Heart right ventricle (tissue), 16 donors: Measurements from ENCODE around the gene CIP2A. TPM values are rescaled to one million over a fixed set of nuclear protein-coding genes. Genes with fewer than 3 reads are reported as not detected.

Experiments used
- ATAC-seq, 8 donors: fragments of 200-7000 bp; cut with Tn5 transposase; one replicate each; pipeline ENCODE4 v1.9.1; 2020; ENCODE audit warnings: mild to moderate bottlenecking in 8 of 8, moderate library complexity in 8 of 8, moderate number of reproducible peaks in 1 of 8
- DNase-seq, 2 donors: peaks; one replicate each; pipeline ENCODE4 v3.0.0-alpha.2; 2020
- H3K27ac ChIP-seq, 10 donors: fragments of 200-600 bp; sonication (generic) in 2 of 10; one replicate each; pipeline versions ENCODE4 v1.5.0 to v1.8.0; 2020 to 2022; ENCODE audit warnings: mild to moderate bottlenecking in 3 of 10
- H3K27me3 ChIP-seq, 7 donors: fragments of 200-600 bp; one replicate each; pipeline ENCODE4 v1.8.0; 2021 to 2022; ENCODE audit warnings: mild to moderate bottlenecking in 2 of 7
- H3K36me3 ChIP-seq, 9 donors: fragments of 200-600 bp; sonication (generic) in 1 of 9; one replicate each; pipeline versions ENCODE4 v1.5.0 to v1.8.0; 2020 to 2022; ENCODE audit warnings: mild to moderate bottlenecking in 2 of 9
- H3K4me1 ChIP-seq, 9 donors: fragments of 200-600 bp; sonication (generic) in 1 of 9; one replicate each; pipeline versions ENCODE4 v1.5.0 to v1.8.0; 2020 to 2022; ENCODE audit warnings: mild to moderate bottlenecking in 4 of 9
- H3K4me3 ChIP-seq, 10 donors: fragments of 200-600 bp; sonication (generic) in 2 of 10; one replicate each; pipeline versions ENCODE4 v1.5.0 to v1.8.0; 2020 to 2022; ENCODE audit warnings: mild to moderate bottlenecking in 7 of 10, moderate library complexity in 2 of 10
- H3K9me3 ChIP-seq, 11 donors: fragments of 200-600 bp in 10 of 11; sonication (generic) in 2 of 11; one replicate each; pipeline versions ENCODE4 v1.5.0 to v1.8.0; 2013 to 2022; ENCODE audit warnings: mild to moderate bottlenecking in 2 of 11, control low read depth in 1 of 11, moderate library complexity in 1 of 11
- WGBS, 2 donors: extraction: QIAGEN DNeasy Blood & Tissue Kit; methylation state at CpG; one replicate each; pipeline ENCODE4 v1.1.7; 2013; ENCODE audit warnings: inconsistent platforms in 1 of 2; 5-methylcytosine and 5-hydroxymethylcytosine counted together
- intact Hi-C, 10 donors: fragments of 100-400 bp; cut with DNase I; formaldehyde crosslinking; loops; one replicate each; pipeline versions ENCODE4 v1.11.1 to v1.14.2; 2022
- polyA plus RNA-seq, 2 donors: library from polyadenylated mRNA; stranded (reverse); fragments of 200-250 nt; gene quantifications; one replicate each; pipeline ENCODE4 v1.2.3, GENCODE V29; 2013
- total RNA-seq, 10 donors: library from RNA; stranded (reverse); fragmentation: NEBNext Ultra II Directional in 3 of 10; extraction: Animal tissue kit (Norgen Biotek cat#: 25700) in 3 of 10; gene quantifications; one replicate each; pipeline versions ENCODE4 v1.2.1 to v1.2.4, GENCODE V29; 2021 to 2023
- TF ChIP-seq, protein P1 (sequence below), 9 donors: fragments of 200-600 bp; sonication (generic) in 2 of 9; IDR thresholded peaks; one replicate each; pipeline versions ENCODE4 v1.5.0 to v1.8.0; 2021 to 2022; ENCODE audit warnings: antibody characterized with exemption in 9 of 9, mild to moderate bottlenecking in 5 of 9, moderate library complexity in 1 of 9
- donor health status: Arrhythmogenic right ventricular cardiomyopathy.
- donor health status: ischemic (EF 13 %, LVEDD 7.1; RV severe dilation, severe dysfunction).
- donor health status: healthy with polysubstance abuse.
- donor health status: DM: no; HTN: yes; CAD: no.
- donor health status: DM: no; HTN: no; CAD: no.
- donor health status: ischemic (EF 25% LVEDD 6.9; RV normal size, moderate dysfunction).
- donor health status: ischemic (EF 25% LVEDD 5.7; RV mildly dilated, moderate dysfunction).
- donor health status: healthy.
- donor health status: DM: yes; HTN: yes; CAD: no.
- donor health status: Ischemic cardiomyopathy.
- donor health status: ischemic (EF 35%, LVEDD 5.7; RV mildly dilated, moderate dysfunction).
- donor health status: nonischemic (EF 11% LVEDD 7.7; RV severe dilation, severe dysfunction).
- donor health status: DM: yes; HTN: yes; CAD: no.
- donor health status: PGD.
- donor health status: ischemic (EF 29% LVEDD 5.4; RV normal size, mild dysfunction).
- donor health status: nonischemic (EF 23%, LVEDD 6.1; RV moderate dilation, normal function).

The CIP2A gene
- total and polyA plus RNA-seq, 12 donors, result 0.59 to 3.3 (median 1.7) TPM

DNA sequence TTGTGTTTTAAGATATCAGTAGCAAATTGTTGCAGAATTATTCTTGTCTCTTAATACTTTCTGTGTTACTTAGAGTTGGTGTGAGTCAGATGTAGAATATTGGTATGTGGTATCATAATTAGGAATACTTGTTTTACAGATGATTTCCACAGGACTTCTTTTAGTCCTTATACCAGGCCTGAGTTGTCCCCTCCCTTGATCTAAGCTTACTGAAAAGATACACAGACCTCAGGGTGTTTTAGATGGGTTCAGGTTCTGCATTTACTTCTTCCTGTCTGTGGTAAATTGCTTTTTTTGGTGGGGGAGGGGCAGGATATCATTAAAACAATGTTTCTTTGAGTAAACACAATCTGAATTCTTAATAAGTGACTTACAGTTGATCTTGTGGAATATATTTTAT lies 14.5 kb upstream of the CIP2A start:
- peaks cover 0 to 8% (median 0%) of the 10 kb centered on the region in 9 donors for H3K36me3 ChIP-seq
- H3K27ac ChIP-seq, result peak overlapping the region in 1 of 10 donors; percentile 53
- no peaks in the 10 kb centered on the region for H3K27me3 ChIP-seq
- H3K4me3 ChIP-seq, result no peak overlapping the region
- ATAC-seq (no peak), DNase-seq (no peak)
- peaks cover 0 to 24% (median 13%) of the 10 kb centered on the region in 9 donors for H3K4me1 ChIP-seq
- no peaks in the 10 kb centered on the region for H3K9me3 ChIP-seq
- TF ChIP-seq, protein P1, sequence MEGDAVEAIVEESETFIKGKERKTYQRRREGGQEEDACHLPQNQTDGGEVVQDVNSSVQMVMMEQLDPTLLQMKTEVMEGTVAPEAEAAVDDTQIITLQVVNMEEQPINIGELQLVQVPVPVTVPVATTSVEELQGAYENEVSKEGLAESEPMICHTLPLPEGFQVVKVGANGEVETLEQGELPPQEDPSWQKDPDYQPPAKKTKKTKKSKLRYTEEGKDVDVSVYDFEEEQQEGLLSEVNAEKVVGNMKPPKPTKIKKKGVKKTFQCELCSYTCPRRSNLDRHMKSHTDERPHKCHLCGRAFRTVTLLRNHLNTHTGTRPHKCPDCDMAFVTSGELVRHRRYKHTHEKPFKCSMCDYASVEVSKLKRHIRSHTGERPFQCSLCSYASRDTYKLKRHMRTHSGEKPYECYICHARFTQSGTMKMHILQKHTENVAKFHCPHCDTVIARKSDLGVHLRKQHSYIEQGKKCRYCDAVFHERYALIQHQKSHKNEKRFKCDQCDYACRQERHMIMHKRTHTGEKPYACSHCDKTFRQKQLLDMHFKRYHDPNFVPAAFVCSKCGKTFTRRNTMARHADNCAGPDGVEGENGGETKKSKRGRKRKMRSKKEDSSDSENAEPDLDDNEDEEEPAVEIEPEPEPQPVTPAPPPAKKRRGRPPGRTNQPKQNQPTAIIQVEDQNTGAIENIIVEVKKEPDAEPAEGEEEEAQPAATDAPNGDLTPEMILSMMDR (IDR thresholded peaks at IDR 0.05), result no peak
- intact Hi-C loops, result no loop called here

DNA sequence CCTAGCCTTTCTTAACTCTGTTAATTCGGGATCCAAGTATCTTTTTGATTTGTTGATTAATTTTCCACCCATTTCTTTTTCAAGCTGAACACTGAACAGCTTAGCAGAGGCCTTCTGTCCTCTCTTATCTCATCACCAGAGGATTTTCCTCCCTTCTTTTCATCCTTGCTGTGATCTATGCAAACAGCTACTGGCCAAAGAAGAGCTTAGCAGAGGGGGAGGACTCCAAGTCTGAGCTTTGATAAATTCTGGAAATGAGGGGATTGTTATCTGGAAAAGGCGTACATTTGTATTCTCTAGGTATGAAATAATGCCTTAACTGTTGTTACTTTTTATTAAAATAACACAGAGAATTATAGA lies 13.7 kb upstream of the CIP2A start:
- WGBS, 2 donors, result 71 to 78% methylated on average over 2 of the region's 2 CpGs
- H3K27me3 ChIP-seq, result no peaks in the 10 kb centered on the region
- H3K4me3 ChIP-seq, result no peak overlapping the region
- intact Hi-C loops, result no loop called here
- ATAC-seq, result no peak
- no peak for DNase-seq
- H3K36me3 ChIP-seq, result peaks cover 0 to under 1% (median 0%) of the 10 kb centered on the region in 9 donors
- H3K27ac ChIP-seq, result peak overlapping the region in 1 of 10 donors; percentile 53
- H3K9me3 ChIP-seq, result no peaks in the 10 kb centered on the region
- TF ChIP-seq, protein P1 (IDR thresholded peaks at IDR 0.05), result no peak
- peaks cover 0 to 24% (median 13%) of the 10 kb centered on the region in 9 donors for H3K4me1 ChIP-seq

DNA sequence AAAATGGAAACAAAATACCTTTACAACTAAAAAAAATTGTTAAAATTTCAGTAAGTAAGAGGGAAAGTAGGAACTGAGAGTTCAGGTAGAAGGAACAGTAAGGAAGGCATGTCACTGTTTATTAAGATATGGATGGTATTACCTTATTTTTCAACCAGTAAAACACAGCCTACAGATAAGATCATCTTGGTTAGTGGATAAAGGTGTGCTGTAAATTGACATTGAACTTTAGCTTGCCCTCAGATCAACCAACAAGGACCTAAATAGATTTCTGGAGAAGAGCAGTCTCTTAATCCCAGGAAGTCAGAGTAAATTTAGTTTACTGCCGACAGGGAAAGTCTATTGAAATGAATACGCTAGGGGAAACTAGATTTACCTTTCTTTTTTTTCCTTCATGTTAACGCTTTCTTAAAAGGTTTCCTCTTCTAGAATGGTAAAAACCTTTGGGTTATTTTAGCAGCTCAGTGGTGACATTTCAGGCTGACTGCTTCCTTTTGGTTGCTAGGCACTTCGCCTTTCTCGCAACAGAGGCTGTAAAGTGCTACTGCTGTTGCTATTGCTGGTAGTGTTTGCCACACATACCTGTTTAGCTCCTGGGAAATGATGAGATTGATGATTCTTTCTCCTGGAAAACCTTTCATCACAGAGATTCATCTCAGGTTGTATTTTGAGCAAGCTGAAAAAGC lies 13.2 kb upstream of the CIP2A start:
- peak in 1 of 2 donors; percentile 5 for DNase-seq
- intact Hi-C loops, result no loop called here
- Histone ChIP-seq H3K27ac (peak overlapping the region in 2 of 10 donors; percentile 5 to 53), H3K27me3 (no peaks in the 10 kb centered on the region), H3K4me1 (peaks cover 0 to 25% (median 13%) of the 10 kb centered on the region in 9 donors), H3K4me3 (no peak overlapping the region), H3K9me3 (no peaks in the 10 kb centered on the region), H3K36me3 (no peaks in the 10 kb centered on the region)
- 45 to 54% methylated on average over 5 of the region's 5 CpGs for WGBS, 2 donors
- TF ChIP-seq, protein P1 (IDR thresholded peaks at IDR 0.05), result no peak
- ATAC-seq, result peak in 5 of 8 donors; percentile 61 to 83 (median 75)

DNA sequence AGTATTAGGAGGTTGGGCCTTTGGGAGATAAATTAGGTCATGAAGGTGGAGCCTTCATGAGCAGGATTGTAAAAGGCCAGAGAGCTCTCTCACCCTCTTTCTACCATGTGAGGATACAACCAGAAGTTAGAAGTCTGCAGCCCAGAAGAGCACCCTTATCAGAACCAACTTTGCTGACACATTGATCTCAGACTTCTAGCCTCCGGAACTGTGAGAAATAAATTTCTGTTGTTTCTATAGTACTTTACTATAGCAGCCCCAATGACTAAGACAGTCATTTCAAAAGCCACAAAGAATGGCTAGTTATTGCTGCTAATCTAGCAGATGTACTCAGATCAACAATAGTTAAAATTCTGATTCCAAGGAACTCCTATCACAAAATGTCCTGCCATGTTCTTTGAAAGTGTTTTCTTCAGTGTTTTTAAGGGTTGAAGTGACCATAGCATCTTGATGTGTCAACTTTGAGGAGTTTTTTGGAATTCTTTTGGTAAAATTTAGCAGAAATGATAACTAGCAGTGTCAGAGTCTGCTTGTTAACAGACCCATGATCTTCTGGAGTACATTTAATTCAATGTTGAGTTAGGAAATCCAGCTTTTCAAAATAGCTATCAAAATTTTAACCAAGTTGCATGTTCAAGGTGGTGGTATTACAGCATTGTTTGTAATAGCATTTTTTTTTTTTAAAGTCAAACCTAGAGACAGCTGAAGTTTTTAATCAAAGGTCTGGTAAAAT lies 10.6 kb upstream of the CIP2A start:
- DNase-seq (no peak), ATAC-seq (no peak)
- Histone ChIP-seq H3K4me3 (no peak overlapping the region), H3K27me3 (no peaks in the 10 kb centered on the region), H3K4me1 (peaks cover 0 to 34% (median 17%) of the 10 kb centered on the region in 9 donors), H3K36me3 (no peaks in the 10 kb centered on the region), H3K27ac (no peak overlapping the region), H3K9me3 (no peaks in the 10 kb centered on the region)
- 83 to 95% methylated on average over 1 of the region's 1 CpG for WGBS, 2 donors
- TF ChIP-seq, protein P1 (IDR thresholded peaks at IDR 0.05), result no peak
- intact Hi-C loops, result no loop called here
